HUDEP-2 (cell line): ENCODE data around the gene CABCOCO1.
A peak's percentile ranks its signal among the peaks of the same experiment; 100 is the strongest.

ENCODE experiments used
- DNase-seq, 76 experiments: peaks; one replicate each; lab custom pipeline; 2025; ENCODE audit not compliant: unreplicated experiment in 76 of 76; lab: John Stamatoyannopoulos, UW

The CABCOCO1 gene

GRCh38 chr10:61804414-61804813 is 141.7 kb downstream of the CABCOCO1 start:
- no peak for DNase-seq

GRCh38 chr10:61805091-61805490 is 142.4 kb downstream of the CABCOCO1 start:
- DNase-seq = no peak

GRCh38 chr10:61810263-61810662 is 147.5 kb downstream of the CABCOCO1 start:
- DNase-seq = no peak

GRCh38 chr10:61812052-61812721 is 149.5 kb downstream of the CABCOCO1 start:
- DNase-seq = no peak

- DNase-seq = no peak
These were observed 150.2 kb downstream of the CABCOCO1 start for GRCh38 chr10:61812920-61813319.

- no peak for DNase-seq
These were observed 151.4 kb downstream of the CABCOCO1 start for GRCh38 chr10:61814160-61814559.

- peak in 1 of 76 experiments; percentile 16 for DNase-seq
These were observed 152.8 kb downstream of the CABCOCO1 start for GRCh38 chr10:61815496-61815895.
